Measurements from ENCODE around the gene TDRD12. TPM values are rescaled to one million over a fixed set of nuclear protein-coding genes. Genes with fewer than 3 reads are reported as not detected.

The TDRD12 gene
- polyA plus RNA-seq, 3 donors: 0.05 TPM; not detected in 2

- intact Hi-C loops (cut with micrococcal nuclease): no loop called here
- H3K27me3 ChIP-seq (ENCODE audit: control insufficient read depth in 2 of 2, insufficient read depth in 2 of 2, low read length in 2 of 2): no peaks in the 10 kb centered on the region
- no peak overlapping the region for H2AFZ ChIP-seq (ENCODE audit: insufficient read depth, low read depth, low read length, poor library complexity, severe bottlenecking)
- no peaks in the 10 kb centered on the region for H4K20me1 ChIP-seq (ENCODE audit: insufficient read depth, low read length)
- H3K4me1 Mint-ChIP-seq: no peaks in the 10 kb centered on the region
- no peaks in the 10 kb centered on the region for H3K36me3 Mint-ChIP-seq
- H3K36me3 ChIP-seq (replicated peaks in 1 of 2; ENCODE audit: control insufficient read depth in 1 of 2, insufficient read depth in 2 of 2, low read length in 2 of 2): no peaks in the 10 kb centered on the region
- no peak overlapping the region for H3K27ac ChIP-seq (ENCODE audit: low read depth in 1 of 2, low read length in 2 of 2)
- H3K9ac ChIP-seq (ENCODE audit: insufficient read depth, low read length, poor library complexity, severe bottlenecking): no peak overlapping the region
- H3K4me2 ChIP-seq (replicated peaks; ENCODE audit: extremely low read depth, low read length, poor library complexity, severe bottlenecking): no peak overlapping the region
- no peak overlapping the region for H3K4me3 ChIP-seq (replicated peaks in 1 of 3; ENCODE audit: low read depth in 2 of 3, low read length in 3 of 3)
- no peaks in the 10 kb centered on the region for H3K4me1 ChIP-seq (ENCODE audit: control insufficient read depth in 1 of 2, insufficient read depth in 2 of 2, low read length in 2 of 2)
- no peak for DNase-seq
- no peak overlapping the region for H3K27ac Mint-ChIP-seq
- H3K27me3 Mint-ChIP-seq (ENCODE audit: low read depth in 3 of 3): peaks cover 2 to 3% (median 2%) of the 10 kb centered on the region in 3 donors
- H3K9me3 ChIP-seq (replicated peaks in 1 of 2; ENCODE audit: control insufficient read depth in 1 of 2, insufficient read depth in 1 of 2, low read length in 2 of 2): no peaks in the 10 kb centered on the region
- 86% methylated on average over 16 of the region's 18 CpGs for WGBS (ENCODE audit: insufficient coverage)
- no peak for TF ChIP-seq CTCF (IDR thresholded peaks at IDR 0.05)
- no peaks in the 10 kb centered on the region for H3K79me2 ChIP-seq (ENCODE audit: insufficient read depth, low read length)
- H3K4me3 Mint-ChIP-seq: no peak overlapping the region
- peaks cover 0 to 2% (median 0%) of the 10 kb centered on the region in 7 donors for H3K9me3 Mint-ChIP-seq
These were observed 150.5 kb downstream of the TDRD12 start for GRCh38 chr19:32869966-32870573.

- TF ChIP-seq CTCF (IDR thresholded peaks at IDR 0.05): no peak
- no peaks in the 10 kb centered on the region for H3K79me2 ChIP-seq (ENCODE audit: insufficient read depth, low read length)
- no peak overlapping the region for H2AFZ ChIP-seq (ENCODE audit: insufficient read depth, low read depth, low read length, poor library complexity, severe bottlenecking)
- peaks cover 2 to 3% (median 2%) of the 10 kb centered on the region in 3 donors for H3K27me3 Mint-ChIP-seq (ENCODE audit: low read depth in 3 of 3)
- no peaks in the 10 kb centered on the region for H3K4me1 ChIP-seq (ENCODE audit: control insufficient read depth in 1 of 2, insufficient read depth in 2 of 2, low read length in 2 of 2)
- no peaks in the 10 kb centered on the region for H4K20me1 ChIP-seq (ENCODE audit: insufficient read depth, low read length)
- no peak for DNase-seq
- 92% methylated on average over 11 of the region's 12 CpGs for WGBS (ENCODE audit: insufficient coverage)
- H3K36me3 ChIP-seq (replicated peaks in 1 of 2; ENCODE audit: control insufficient read depth in 1 of 2, insufficient read depth in 2 of 2, low read length in 2 of 2): no peaks in the 10 kb centered on the region
- H3K27ac ChIP-seq (ENCODE audit: low read depth in 1 of 2, low read length in 2 of 2): no peak overlapping the region
- H3K9me3 ChIP-seq (replicated peaks in 1 of 2; ENCODE audit: control insufficient read depth in 1 of 2, insufficient read depth in 1 of 2, low read length in 2 of 2): no peaks in the 10 kb centered on the region
- no peaks in the 10 kb centered on the region for H3K4me1 Mint-ChIP-seq
- H3K9me3 Mint-ChIP-seq: peaks cover 0 to 2% (median 0%) of the 10 kb centered on the region in 7 donors
- no peak overlapping the region for H3K4me3 ChIP-seq (replicated peaks in 1 of 3; ENCODE audit: low read depth in 2 of 3, low read length in 3 of 3)
- no peak overlapping the region for H3K9ac ChIP-seq (ENCODE audit: insufficient read depth, low read length, poor library complexity, severe bottlenecking)
- no peaks in the 10 kb centered on the region for H3K36me3 Mint-ChIP-seq
- H3K4me3 Mint-ChIP-seq: no peak overlapping the region
- no peaks in the 10 kb centered on the region for H3K27me3 ChIP-seq (ENCODE audit: control insufficient read depth in 2 of 2, insufficient read depth in 2 of 2, low read length in 2 of 2)
- H3K4me2 ChIP-seq (replicated peaks; ENCODE audit: extremely low read depth, low read length, poor library complexity, severe bottlenecking): no peak overlapping the region
- no peak overlapping the region for H3K27ac Mint-ChIP-seq
- intact Hi-C loops (cut with micrococcal nuclease): no loop called here
These were observed 151.4 kb downstream of the TDRD12 start for GRCh38 chr19:32870981-32871451.
